ENCODE results near the gene RPS6KB1.
"Not testable (repeated sequence)": the region's sequence is repeated elsewhere in the genome, so short reads cannot be mapped to it uniquely, and the experiment has no call there.

The RPS6KB1 gene

DNA sequence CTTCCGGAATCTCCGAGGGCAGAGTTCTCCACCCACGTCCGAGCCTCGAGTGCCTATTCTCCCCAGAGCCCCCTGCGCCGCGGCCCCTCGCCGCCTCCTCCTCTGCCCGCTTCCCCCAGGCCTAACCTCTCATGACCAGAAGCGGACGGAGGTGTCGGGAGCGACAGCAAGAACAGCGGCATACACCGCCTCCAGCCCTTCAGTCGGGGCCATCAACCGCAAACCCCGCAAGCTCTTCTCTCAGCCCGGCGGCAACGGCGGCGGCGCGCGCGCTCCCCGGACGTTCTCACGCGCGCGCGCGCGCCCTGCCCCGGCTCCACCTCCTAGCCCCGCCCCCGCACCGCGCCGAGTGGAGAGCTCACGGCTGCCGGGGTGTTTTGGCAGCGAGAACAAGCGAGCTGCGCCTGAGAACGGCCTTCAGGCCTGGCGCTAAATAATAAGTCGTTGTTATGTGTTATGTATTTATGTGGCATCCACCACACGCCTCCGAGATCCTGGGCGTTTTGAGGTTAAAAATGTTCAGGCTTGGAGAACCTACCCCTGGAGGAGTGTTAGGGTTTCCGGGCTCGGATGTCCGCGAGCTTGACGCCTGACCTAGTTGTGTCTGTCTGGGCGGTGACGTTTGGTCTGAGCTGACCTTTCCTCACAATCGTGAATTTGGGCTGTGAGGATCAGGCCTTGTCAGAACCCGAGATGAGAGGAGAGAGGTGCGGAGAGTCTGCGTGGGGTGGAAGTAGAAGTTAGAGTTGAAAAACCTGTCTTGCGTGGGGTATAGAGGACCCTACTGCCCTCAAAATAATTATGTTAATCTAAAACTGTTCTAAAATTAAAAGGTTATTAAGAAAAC, 71.8 kb downstream of the RPS6KB1 start, which contains the start of gene RNFT1:
Gene RNFT1 (minus strand): TSS at position 259 of the 847 bp plus-strand sequence. CDS start 77 bp downstream, at position 182.
- Histone ChIP-seq H3K4me2 (peak within 1 kb of the TSS; percentile 95), H3K36me3 (ENCODE audit: insufficient read depth) (no peaks in the 10 kb centered on the region), H3K4me1 (ENCODE audit: low read depth, poor library complexity, severe bottlenecking) (peaks cover 23% of the 10 kb centered on the region), H2AFZ (ENCODE audit: low read depth) (peak within 1 kb of the TSS; percentile 82), H3K4me3 (IDR thresholded peaks at IDR 0.05; ENCODE audit: insufficient read depth, low read depth, low read length) (no peak within 1 kb of the TSS), H3K9ac (peak within 1 kb of the TSS; percentile 60), H3K79me2 (ENCODE audit: insufficient read depth, low read depth) (peaks cover 5% of the 10 kb centered on the region; the same call in 1 of the 2 replicates), H3K27me3 (ENCODE audit: insufficient read depth, low read depth) (no peaks in the 10 kb centered on the region), H4K20me1 (ENCODE audit: insufficient read depth) (no peaks in the 10 kb centered on the region), H3K27ac (peak within 1 kb of the TSS; percentile 70)
- no peak for TF ChIP-seq CTCF (conservative IDR thresholded peaks at IDR 0.05; ENCODE audit: low read depth, low read length)

DNA sequence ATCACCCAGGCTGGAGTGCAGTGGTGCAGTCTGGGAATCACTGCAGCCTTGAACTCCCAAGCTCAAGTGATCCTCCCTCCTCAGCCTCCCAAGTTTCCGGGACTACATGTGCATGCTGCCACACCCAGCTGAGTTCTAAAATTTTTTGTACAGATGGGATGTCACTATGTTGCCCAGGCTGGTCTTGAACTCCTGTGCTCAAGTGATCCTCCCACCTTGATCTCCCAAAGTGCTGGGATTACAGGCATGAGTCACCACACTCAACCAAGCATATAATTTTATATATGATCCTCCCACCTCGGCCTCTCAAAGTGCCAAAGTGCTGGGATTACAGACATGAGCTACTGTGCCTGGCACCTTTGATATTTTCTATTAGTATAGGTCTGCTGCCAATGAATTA, 78.8 kb downstream of the RPS6KB1 start:
- H4K20me1 ChIP-seq (ENCODE audit: insufficient read depth); H3K27ac ChIP-seq; H3K79me2 ChIP-seq (ENCODE audit: insufficient read depth, low read depth); H3K4me1 ChIP-seq (ENCODE audit: low read depth, poor library complexity, severe bottlenecking); H3K9ac ChIP-seq; H2AFZ ChIP-seq (ENCODE audit: low read depth); H3K27me3 ChIP-seq (ENCODE audit: insufficient read depth, low read depth); H3K4me3 ChIP-seq (IDR thresholded peaks at IDR 0.05; ENCODE audit: insufficient read depth, low read depth, low read length); H3K36me3 ChIP-seq (ENCODE audit: insufficient read depth); H3K4me2 ChIP-seq: not testable (repeated sequence)

GRCh38 chr17:59972778-59973177, 79.9 kb downstream of the RPS6KB1 start:
- no peaks in the 10 kb centered on the region; the same call in 1 of the 2 replicates for H3K27me3 ChIP-seq (ENCODE audit: insufficient read depth, low read depth)
- no peak overlapping the region for H3K9ac ChIP-seq
- no peak overlapping the region for H3K27ac ChIP-seq
- no peak overlapping the region for H2AFZ ChIP-seq (ENCODE audit: low read depth)
- no peaks in the 10 kb centered on the region for H4K20me1 ChIP-seq (ENCODE audit: insufficient read depth)
- H3K79me2 ChIP-seq (ENCODE audit: insufficient read depth, low read depth), result no peaks in the 10 kb centered on the region
- H3K4me1 ChIP-seq (ENCODE audit: low read depth, poor library complexity, severe bottlenecking), result no peaks in the 10 kb centered on the region
- no peak overlapping the region for H3K4me2 ChIP-seq
- H3K4me3 ChIP-seq (IDR thresholded peaks at IDR 0.05; ENCODE audit: insufficient read depth, low read depth, low read length), result no peak overlapping the region
- TF ChIP-seq CTCF (conservative IDR thresholded peaks at IDR 0.05; ENCODE audit: low read depth, low read length), result no peak
- no peaks in the 10 kb centered on the region for H3K36me3 ChIP-seq (ENCODE audit: insufficient read depth)

DNA sequence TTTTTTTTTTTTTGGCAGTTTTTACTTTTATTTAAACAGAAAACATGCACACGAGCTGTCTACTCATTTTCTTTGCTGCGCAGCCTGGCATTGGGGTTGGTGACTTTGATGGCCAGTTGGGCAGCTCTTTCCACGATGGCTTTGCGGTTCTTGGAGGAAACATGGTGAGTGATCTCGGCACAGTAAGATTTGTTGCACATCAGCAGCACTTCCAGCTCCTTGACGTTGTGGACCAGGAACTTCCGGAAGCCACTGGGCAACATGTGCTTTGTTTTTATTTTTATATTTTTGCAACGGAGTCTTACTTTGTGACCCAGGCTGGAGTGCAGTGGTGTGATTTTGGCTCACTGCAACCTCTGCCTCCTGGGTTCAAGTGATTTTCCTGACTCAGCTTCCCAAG, 80.6 kb downstream of the RPS6KB1 start:
- not testable (repeated sequence) for H3K9ac ChIP-seq; H2AFZ ChIP-seq (ENCODE audit: low read depth); H3K4me2 ChIP-seq; H3K4me3 ChIP-seq (IDR thresholded peaks at IDR 0.05; ENCODE audit: insufficient read depth, low read depth, low read length); H4K20me1 ChIP-seq (ENCODE audit: insufficient read depth); H3K79me2 ChIP-seq (ENCODE audit: insufficient read depth, low read depth); H3K4me1 ChIP-seq (ENCODE audit: low read depth, poor library complexity, severe bottlenecking); H3K27me3 ChIP-seq (ENCODE audit: insufficient read depth, low read depth); H3K27ac ChIP-seq; H3K36me3 ChIP-seq (ENCODE audit: insufficient read depth)

- not testable (repeated sequence) for H3K27me3 ChIP-seq (ENCODE audit: insufficient read depth, low read depth); H3K36me3 ChIP-seq (ENCODE audit: insufficient read depth); H3K4me1 ChIP-seq (ENCODE audit: low read depth, poor library complexity, severe bottlenecking); H3K79me2 ChIP-seq (ENCODE audit: insufficient read depth, low read depth); H3K27ac ChIP-seq; H3K4me2 ChIP-seq; H3K9ac ChIP-seq; H4K20me1 ChIP-seq (ENCODE audit: insufficient read depth); H2AFZ ChIP-seq (ENCODE audit: low read depth); H3K4me3 ChIP-seq (IDR thresholded peaks at IDR 0.05; ENCODE audit: insufficient read depth, low read depth, low read length)
Observed at GRCh38 chr17:59975166-59975565, 82.2 kb downstream of the RPS6KB1 start.

DNA sequence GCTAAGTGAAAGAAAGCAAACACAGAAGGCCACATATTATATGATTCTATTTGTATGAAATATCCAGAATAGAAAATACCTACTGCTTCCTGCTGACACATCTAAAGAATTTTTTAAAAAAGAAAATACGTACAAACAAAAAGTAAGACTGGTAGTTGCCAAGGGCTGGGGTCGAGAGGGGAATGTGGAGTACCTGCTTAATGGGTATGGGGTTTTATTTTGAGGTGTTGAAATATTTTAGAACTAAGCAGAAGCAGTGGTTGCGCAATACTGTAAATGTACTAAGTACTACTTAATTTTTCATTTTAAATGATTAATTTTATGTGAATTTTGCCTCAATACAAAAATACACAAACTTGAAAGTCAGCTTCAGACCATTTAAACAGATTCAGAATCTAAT, 103.7 kb downstream of the RPS6KB1 start:
- H4K20me1 ChIP-seq (ENCODE audit: insufficient read depth); H3K79me2 ChIP-seq (ENCODE audit: insufficient read depth, low read depth); H3K4me1 ChIP-seq (ENCODE audit: low read depth, poor library complexity, severe bottlenecking); H3K9ac ChIP-seq; H3K4me2 ChIP-seq; H3K36me3 ChIP-seq (ENCODE audit: insufficient read depth); H3K27me3 ChIP-seq (ENCODE audit: insufficient read depth, low read depth); H3K27ac ChIP-seq; H2AFZ ChIP-seq (ENCODE audit: low read depth); H3K4me3 ChIP-seq (IDR thresholded peaks at IDR 0.05; ENCODE audit: insufficient read depth, low read depth, low read length): not testable (repeated sequence)

Data from KMS-11 (cell line).